Neutrophil (primary cell): ENCODE data around the gene PLD2.

ENCODE experiments used
- H3K27ac ChIP-seq: fragments of 200-600 bp; sonication (generic); 2 replicates; pipeline ENCODE4 v1.5.1; 2016; ENCODE audit warnings: mild to moderate bottlenecking, moderate library complexity
- H3K27me3 ChIP-seq: fragments of 200-600 bp; sonication (generic); 2 replicates; pipeline ENCODE4 v1.6.0; 2016; ENCODE audit warnings: mild to moderate bottlenecking
- H3K36me3 ChIP-seq: fragments of 200-600 bp; sonication (generic); 2 replicates; pipeline ENCODE4 v1.5.1; 2017
- H3K4me1 ChIP-seq, 2 experiments: fragments of 200-600 bp in 1 of 2; sonication (generic) in 1 of 2; 1 replicate in 1 of 2; 2 replicates in 1 of 2; pipeline versions ENCODE4 v1.5.1 to v1.6.1; 2013 to 2016; ENCODE audit warnings: low read depth in 1 of 2, low read length in 1 of 2, mild to moderate bottlenecking in 1 of 2, moderate library complexity in 1 of 2; ENCODE audit not compliant: control insufficient read depth in 1 of 2, insufficient read depth in 1 of 2
- H3K4me3 ChIP-seq, 2 experiments: fragments of 200-600 bp in 1 of 2; sonication (generic) in 1 of 2; 1 replicate in 1 of 2; 2 replicates in 1 of 2; pipeline ENCODE4 v1.5.1; 2013 to 2016; ENCODE audit warnings: low read depth in 1 of 2, low read length in 1 of 2, mild to moderate bottlenecking in 1 of 2, moderate library complexity in 1 of 2
- H3K9me3 ChIP-seq: fragments of 200-600 bp; sonication (generic); 2 replicates; pipeline ENCODE4 v1.5.1; 2016
- CTCF ChIP-seq: fragments of 200-600 bp; sonication (generic); IDR thresholded peaks from 2 replicates; pipeline ENCODE4 v1.5.1; 2016; ENCODE audit warnings: antibody characterized with exemption

The PLD2 gene

GRCh38 chr17:4788159-4788806 is 18.7 kb upstream of the PLD2 start:
- H3K4me1 ChIP-seq = peaks cover 24 to 34% of the 10 kb centered on the region in 2 experiments
- peaks cover 96% of the 10 kb centered on the region for H3K27me3 ChIP-seq
- H3K27ac ChIP-seq = no peak overlapping the region
- H3K9me3 ChIP-seq = no peaks in the 10 kb centered on the region
- no peak overlapping the region for H3K4me3 ChIP-seq
- H3K36me3 ChIP-seq = no peaks in the 10 kb centered on the region
- no peak for TF ChIP-seq CTCF

GRCh38 chr17:4788807-4789700 is 17.9 kb upstream of the PLD2 start, which contains the start of gene GLTPD2:
Gene GLTPD2, plus strand, starts transcription at chr17:4788964. Its CDS starts 48 bp downstream, at chr17:4789012.
- Histone ChIP-seq H3K27ac (peak within 1 kb of the TSS; percentile 90), H3K36me3 (no peaks in the 10 kb centered on the region), H3K4me1 (peaks cover 24 to 34% of the 10 kb centered on the region in 2 experiments), H3K4me3 (peak within 1 kb of the TSS; percentile 79 to 84), H3K9me3 (no peaks in the 10 kb centered on the region), H3K27me3 (peaks cover 96% of the 10 kb centered on the region)
- no peak for TF ChIP-seq CTCF

- Histone ChIP-seq H3K4me1 (peaks cover 24 to 34% of the 10 kb centered on the region in 2 experiments), H3K4me3 (peak overlapping the region; percentile 79 to 84), H3K27ac (peak overlapping the region; percentile 90), H3K36me3 (no peaks in the 10 kb centered on the region), H3K9me3 (no peaks in the 10 kb centered on the region), H3K27me3 (peaks cover 92% of the 10 kb centered on the region)
- no peak for TF ChIP-seq CTCF
Observed at GRCh38 chr17:4789701-4789950, 17.3 kb upstream of the PLD2 start.

- peak overlapping the region; percentile 90 for H3K27ac ChIP-seq
- H3K36me3 ChIP-seq = no peaks in the 10 kb centered on the region
- TF ChIP-seq CTCF = peak; percentile 92
- peaks cover 87% of the 10 kb centered on the region for H3K27me3 ChIP-seq
- peak overlapping the region; percentile 79 to 84 for H3K4me3 ChIP-seq
- H3K4me1 ChIP-seq = peaks cover 24 to 34% of the 10 kb centered on the region in 2 experiments
- H3K9me3 ChIP-seq = no peaks in the 10 kb centered on the region
Observed at GRCh38 chr17:4789951-4790704, 16.8 kb upstream of the PLD2 start.

GRCh38 chr17:4790705-4791088 is 16.3 kb upstream of the PLD2 start:
- Histone ChIP-seq H3K36me3 (no peaks in the 10 kb centered on the region), H3K4me3 (peak overlapping the region; percentile 79 to 84), H3K9me3 (no peaks in the 10 kb centered on the region), H3K4me1 (peaks cover 24 to 33% of the 10 kb centered on the region in 2 experiments), H3K27me3 (peaks cover 82% of the 10 kb centered on the region), H3K27ac (peak overlapping the region; percentile 90)
- no peak for TF ChIP-seq CTCF
